CD4-positive, alpha-beta T cell treated with Interleukin-15 for 4 hours (primary cell): Measurements from ENCODE around the gene FAM78A.

Experiments
- DNase-seq: peaks from one replicate; pipeline ENCODE4 v3.0.0-alpha.2; 2020; ENCODE audit warnings: low spot score

The FAM78A gene

GRCh38 chr9:131302244-131303075 is 26.1 kb upstream of the FAM78A start:
- DNase-seq, result no peak

- DNase-seq, result no peak
These were observed 24.1 kb upstream of the FAM78A start for GRCh38 chr9:131300444-131300843.

DNA sequence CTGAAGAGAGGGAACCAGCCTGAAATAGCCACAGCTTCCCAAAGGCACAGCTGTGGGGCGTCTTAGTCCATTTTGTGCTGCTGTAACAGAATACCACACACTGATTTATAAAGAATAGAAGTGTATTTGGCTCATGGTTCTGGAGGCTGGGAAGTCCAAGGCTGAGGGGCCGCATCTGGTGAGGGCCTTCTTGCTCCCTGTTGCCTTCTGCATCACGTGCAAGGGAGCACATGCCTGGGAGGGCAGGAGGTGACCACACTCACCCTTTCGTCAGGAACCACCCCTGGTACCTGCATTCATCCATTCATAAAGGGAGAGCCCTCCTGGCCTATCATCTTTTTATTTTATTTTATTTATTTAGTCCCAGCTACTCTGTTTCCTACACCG is 23.6 kb upstream of the FAM78A start:
- DNase-seq, result no peak

DNA sequence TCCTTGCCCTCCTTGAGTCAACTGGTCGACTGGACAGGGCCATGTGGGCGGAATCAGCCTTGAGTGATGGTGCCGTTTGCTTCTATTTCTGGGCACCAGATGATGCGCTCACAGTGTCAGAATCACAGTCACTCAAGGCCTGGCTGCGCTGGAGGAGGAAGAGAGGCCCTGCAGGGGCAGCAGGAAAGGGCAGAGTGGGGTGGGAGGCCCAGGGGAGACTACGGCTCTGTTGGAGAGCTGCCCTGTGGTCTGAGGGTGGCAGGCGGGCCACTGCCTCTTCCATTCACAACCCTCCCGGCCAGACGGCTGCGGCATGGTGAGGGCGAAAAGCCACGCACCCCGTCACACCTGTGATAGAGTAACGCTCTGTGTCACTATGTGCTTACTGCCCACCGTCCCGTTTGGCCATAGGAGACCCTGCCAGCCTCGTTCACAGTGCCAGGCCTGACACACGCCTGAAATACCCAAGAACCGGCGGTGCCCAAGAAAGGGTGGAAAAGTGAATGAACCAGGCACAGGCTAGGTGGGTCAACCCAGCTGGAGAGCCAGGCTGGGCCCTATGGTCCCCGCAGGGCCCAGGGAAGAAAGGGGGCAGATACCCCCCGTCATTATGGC is 23.1 kb upstream of the FAM78A start:
- no peak for DNase-seq

DNA sequence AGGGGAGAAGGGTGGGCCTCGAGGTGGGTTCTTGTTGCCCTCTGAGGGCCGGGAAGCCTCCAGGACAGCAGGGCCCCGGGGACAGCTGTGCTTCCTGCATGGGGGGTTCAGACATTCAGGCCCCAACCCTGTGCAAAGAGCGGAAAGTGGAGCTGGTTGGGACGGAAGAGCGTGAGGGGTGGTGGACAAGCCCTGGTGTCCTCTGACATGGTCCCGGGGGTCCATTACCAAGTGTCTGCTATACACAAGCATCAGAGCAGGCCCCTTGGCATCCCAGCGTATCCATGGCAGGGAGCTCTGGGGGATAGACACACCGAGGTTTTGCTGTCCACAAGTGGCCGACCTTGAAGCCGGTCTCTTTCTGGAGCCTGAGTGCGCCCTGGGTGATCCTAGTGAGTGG is 22.5 kb upstream of the FAM78A start:
- no peak for DNase-seq

GRCh38 chr9:131298341-131298740 is 22.0 kb upstream of the FAM78A start:
- no peak for DNase-seq

DNA sequence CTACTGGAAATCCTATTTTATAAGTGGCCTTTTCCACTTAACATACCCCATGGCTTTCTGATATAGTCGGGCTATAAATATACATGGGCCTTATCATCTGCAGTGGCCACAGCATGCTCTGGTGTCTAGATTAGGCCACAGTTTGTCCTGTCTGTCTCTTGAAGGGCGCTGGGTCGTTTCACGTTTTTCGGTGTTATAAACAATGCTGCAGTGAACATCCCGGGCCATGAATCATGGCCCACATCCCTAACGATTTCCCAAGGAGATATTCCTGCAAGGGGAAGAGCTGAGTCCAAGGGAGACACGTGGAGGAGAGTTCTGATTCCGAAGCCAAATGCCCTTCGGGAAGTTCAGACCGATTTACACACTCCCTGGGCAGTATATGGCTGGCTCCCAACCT is 21.6 kb upstream of the FAM78A start:
- no peak for DNase-seq

GRCh38 chr9:131296906-131297500 is 20.7 kb upstream of the FAM78A start:
- DNase-seq, result no peak

GRCh38 chr9:131296460-131296859 is 20.1 kb upstream of the FAM78A start:
- DNase-seq, result no peak

DNA sequence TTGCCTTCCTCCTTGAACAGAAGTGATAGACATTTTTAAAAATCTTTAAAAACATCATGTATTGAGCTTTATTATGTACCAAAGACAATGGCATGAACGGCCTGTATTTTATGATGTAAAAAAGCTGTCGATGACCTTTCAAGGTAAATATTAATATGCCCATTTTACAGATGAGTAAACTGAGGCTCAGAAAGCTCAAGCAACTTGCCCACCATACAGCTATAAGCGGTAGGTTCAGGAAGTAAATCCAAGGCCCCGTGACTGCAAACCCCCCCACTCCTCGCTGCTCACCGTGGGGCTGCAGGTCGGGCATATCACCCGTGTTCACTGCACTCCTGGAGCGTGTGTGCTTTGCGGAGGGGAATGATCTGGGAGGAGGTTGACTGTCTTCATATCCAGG is 16.6 kb upstream of the FAM78A start:
- DNase-seq, result no peak

- no peak for DNase-seq
These were observed 15.5 kb upstream of the FAM78A start for GRCh38 chr9:131291795-131292315.

DNA sequence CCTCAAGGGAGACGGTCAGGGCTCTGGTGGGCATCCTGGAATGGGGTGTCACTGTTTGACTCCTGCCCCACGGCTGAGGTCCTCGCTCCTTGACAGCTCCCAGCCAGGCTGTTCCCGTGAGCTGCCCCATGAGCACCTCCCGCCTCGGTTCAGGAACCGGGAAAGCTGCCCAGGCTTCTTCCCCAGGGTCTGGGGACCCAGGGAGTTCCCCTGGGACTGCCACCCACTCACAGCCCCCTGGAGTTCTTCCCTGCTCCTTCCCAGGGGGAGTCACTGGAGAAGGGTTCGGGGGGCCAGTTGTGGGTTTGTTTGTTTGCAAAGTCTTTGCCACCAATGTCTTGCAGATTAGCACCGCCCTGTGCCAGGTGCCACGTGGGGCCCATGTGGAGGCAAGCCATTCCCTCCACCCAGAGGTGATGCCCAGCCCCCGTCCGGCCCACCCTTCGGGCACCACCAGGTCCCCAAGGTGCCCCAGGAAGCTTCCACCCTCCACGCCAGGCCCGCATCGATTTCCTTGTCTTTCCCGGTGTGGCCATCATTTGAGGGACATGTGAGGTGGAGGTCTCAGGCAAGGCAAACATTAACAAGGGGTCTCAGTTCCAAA is 14.6 kb upstream of the FAM78A start:
- no peak for DNase-seq

DNA sequence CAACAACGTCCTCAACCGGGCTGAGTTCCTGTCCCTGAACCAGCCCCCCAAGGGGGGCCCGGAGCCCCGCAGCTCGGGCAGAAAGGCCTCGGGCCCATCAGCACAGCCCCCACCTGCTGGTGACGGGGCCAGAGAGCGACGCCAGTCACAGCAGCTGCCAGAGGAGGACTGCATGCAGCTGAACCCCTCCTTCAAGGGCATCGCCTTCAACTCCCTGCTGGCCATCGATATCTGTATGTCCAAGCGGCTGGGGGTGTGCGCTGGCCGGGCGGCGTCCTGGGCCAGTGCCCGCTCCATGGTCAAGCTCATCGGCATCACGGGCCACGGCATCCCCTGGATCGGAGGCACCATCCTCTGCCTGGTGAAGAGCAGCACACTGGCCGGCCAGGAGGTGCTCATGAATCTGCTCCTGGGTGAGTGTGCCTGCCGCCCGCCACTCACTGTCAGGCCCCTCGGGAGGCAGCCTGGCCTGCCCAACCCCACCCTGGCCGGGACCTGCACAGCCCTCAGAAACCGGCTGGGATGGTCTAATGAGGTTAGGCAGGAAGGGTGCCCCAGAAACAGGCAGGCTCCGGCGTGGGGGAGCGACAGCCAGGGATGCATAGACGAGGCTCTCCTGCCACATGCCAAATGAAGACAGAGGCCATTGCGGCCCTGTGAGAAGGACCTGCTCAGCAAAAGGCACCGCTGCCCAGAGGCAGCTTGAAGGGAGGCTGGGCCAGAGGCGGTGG is 13.9 kb upstream of the FAM78A start:
- DNase-seq, result no peak

GRCh38 chr9:131289301-131290035 is 13.2 kb upstream of the FAM78A start, which contains the start of gene PLPP7:
Gene PLPP7 (plus strand): TSS chr9:131289723. CDS start chr9:131289998, 275 bp downstream.
- no peak for DNase-seq

- DNase-seq, result no peak
These were observed 11.9 kb upstream of the FAM78A start for GRCh38 chr9:131288217-131288616.

GRCh38 chr9:131287359-131287758 is 11.0 kb upstream of the FAM78A start:
- no peak for DNase-seq

DNA sequence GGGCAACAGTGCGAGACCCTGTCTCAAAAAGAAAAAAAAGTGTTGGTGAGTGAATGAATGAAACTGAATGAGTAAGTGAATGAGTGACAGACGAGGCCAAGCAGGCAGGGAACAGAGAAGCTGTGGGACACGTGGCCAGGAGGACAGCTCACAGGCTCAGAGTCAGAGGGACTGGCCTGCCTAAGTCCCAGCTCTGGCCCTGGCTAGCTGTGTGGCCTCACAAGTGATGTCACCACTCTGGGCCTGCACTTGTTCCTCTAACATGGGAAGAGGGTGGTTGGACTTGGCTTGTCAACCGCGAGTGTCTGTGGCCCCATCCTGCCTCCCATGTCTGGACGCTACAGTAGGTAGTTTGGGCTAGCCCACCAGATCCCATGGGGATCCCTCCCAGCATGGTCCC is 8.5 kb upstream of the FAM78A start:
- DNase-seq, result no peak

GRCh38 chr9:131282688-131283422 is 6.5 kb upstream of the FAM78A start:
- DNase-seq, result no peak

DNA sequence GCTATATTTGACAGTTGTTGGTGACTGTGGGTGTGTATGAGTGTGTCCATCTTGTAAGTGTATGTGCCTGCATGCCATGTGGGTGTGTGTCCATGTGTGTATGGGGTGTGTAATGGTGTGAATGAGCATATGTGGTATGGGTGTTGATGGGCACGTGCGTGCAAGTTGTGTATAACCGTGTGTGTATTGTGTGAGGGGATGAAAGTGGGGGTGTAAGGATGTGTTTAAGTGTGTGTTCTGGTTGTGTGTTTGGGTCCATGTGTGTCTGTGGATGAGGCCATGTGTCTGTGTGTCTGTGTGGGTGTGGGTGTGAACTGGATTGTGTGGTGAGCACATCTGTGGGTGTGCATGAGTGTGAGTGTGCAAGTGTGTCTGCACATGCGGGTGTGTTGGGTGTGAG is 5.9 kb upstream of the FAM78A start:
- DNase-seq, result no peak

- DNase-seq, result no peak
These were observed 5.0 kb upstream of the FAM78A start for GRCh38 chr9:131281119-131281965.
